ENCODE data around the gene GALNT2. TPM values are rescaled to one million over a fixed set of nuclear protein-coding genes. Genes with fewer than 3 reads are reported as not detected.

The GALNT2 gene
- total and polyA plus RNA-seq, 2 donors from 2014 or later, result 20.2 to 59.2 TPM

DNA sequence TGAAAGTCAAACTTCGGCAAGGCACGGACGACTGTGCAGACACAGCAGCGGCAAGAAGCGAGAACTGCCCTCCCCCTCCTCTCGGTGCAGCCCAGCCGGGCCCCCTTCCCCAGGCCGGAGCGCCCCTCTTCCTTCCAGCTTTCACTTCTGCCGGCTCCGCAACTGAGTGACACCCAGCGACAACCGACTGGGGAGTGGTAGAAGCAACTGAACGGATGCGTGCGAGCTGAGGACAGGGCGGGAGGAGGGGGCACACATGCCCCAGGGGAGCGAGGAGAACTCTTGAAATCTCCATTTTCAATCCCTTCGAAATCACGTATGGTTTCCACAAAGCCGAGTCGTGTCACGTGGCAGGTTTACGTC, 212.5 kb downstream of the GALNT2 start:
- intact Hi-C loops (cut with DNase I), result no loop called here

DNA sequence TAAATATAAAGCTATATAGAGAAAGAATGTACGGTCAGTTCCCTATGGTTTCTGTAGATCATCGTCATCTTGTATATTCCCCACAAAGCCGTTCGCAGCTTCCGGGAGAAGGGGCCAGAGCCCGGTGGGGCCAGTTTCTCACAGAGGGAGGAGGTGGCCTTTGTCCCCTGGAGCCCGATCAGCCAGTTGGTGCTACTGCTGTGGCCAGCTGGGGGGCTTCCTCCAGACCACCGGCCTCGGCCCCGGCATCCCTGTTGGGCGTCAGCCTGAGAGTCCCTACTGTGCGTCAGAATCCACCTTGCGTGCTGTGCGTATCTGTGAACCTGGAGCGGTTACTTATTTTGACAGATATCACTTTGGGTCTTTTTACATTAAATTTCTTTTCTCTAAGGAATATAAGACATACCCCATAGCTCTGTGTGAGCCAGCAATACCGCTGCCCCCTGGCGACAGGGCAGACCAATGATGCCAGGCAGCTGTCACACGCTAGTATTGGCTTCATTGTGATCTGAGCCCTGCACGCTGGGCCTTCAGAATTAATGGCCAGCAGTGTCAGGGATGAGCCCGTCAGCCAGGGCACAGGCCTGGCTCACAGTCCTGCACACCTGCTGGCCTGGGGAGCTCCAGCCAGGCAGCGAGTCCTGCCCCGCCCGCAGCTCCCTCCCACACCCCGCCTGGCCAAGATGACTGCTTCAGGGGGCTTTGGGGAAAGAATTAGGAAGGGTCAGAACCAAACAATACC, 213.2 kb downstream of the GALNT2 start:
- no peak for FAIRE-seq
- intact Hi-C loops (cut with DNase I), result no loop called here
- Histone ChIP-seq H3K9me3 (ENCODE audit: control insufficient read depth in 2 of 3, insufficient read depth in 1 of 3, low read length in 3 of 3) (no peaks in the 10 kb centered on the region), H3K4me1 (ENCODE audit: control insufficient read depth in 2 of 3, insufficient read depth in 2 of 3, low read depth in 1 of 3, low read length in 3 of 3) (no peaks in the 10 kb centered on the region), H3K27me3 (ENCODE audit: control insufficient read depth, insufficient read depth, low read length) (no peaks in the 10 kb centered on the region), H3K27ac (ENCODE audit: low read depth in 2 of 2, low read length in 2 of 2) (no peak overlapping the region), H3K4me3 (ENCODE audit: low read length in 3 of 3) (no peak overlapping the region), H3K36me3 (ENCODE audit: control insufficient read depth in 2 of 3, insufficient read depth in 3 of 3, low read length in 3 of 3) (peaks cover 0 to 21% (median 5%) of the 10 kb centered on the region in 3 donors), H3K9ac (ENCODE audit: low read length in 3 of 3) (no peak overlapping the region)
- no peak for DNase-seq
- TF ChIP-seq, protein P1, sequence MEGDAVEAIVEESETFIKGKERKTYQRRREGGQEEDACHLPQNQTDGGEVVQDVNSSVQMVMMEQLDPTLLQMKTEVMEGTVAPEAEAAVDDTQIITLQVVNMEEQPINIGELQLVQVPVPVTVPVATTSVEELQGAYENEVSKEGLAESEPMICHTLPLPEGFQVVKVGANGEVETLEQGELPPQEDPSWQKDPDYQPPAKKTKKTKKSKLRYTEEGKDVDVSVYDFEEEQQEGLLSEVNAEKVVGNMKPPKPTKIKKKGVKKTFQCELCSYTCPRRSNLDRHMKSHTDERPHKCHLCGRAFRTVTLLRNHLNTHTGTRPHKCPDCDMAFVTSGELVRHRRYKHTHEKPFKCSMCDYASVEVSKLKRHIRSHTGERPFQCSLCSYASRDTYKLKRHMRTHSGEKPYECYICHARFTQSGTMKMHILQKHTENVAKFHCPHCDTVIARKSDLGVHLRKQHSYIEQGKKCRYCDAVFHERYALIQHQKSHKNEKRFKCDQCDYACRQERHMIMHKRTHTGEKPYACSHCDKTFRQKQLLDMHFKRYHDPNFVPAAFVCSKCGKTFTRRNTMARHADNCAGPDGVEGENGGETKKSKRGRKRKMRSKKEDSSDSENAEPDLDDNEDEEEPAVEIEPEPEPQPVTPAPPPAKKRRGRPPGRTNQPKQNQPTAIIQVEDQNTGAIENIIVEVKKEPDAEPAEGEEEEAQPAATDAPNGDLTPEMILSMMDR (IDR thresholded peaks at IDR 0.05; ENCODE audit: borderline replicate concordance, extremely low read depth, insufficient read depth), result no peak

More for the DNA sequence above, 212.5 kb downstream of the GALNT2 start:
- no peak overlapping the region for H3K9ac ChIP-seq (ENCODE audit: low read length in 3 of 3)
- H3K27ac ChIP-seq (ENCODE audit: low read depth in 2 of 2, low read length in 2 of 2), result no peak overlapping the region
- peaks cover 4 to 27% (median 7%) of the 10 kb centered on the region in 3 donors for H3K36me3 ChIP-seq (ENCODE audit: control insufficient read depth in 2 of 3, insufficient read depth in 3 of 3, low read length in 3 of 3)
- no peak for FAIRE-seq
- no peak overlapping the region for H3K4me3 ChIP-seq (ENCODE audit: low read length in 3 of 3)
- no peaks in the 10 kb centered on the region for H3K27me3 ChIP-seq (ENCODE audit: control insufficient read depth, insufficient read depth, low read length)
- DNase-seq, result peak in 2 of 5 donors; percentile 15 to 66
- TF ChIP-seq, protein P1 (IDR thresholded peaks at IDR 0.05; ENCODE audit: borderline replicate concordance, extremely low read depth, insufficient read depth), result no peak
- H3K4me1 ChIP-seq (ENCODE audit: control insufficient read depth in 2 of 3, insufficient read depth in 2 of 3, low read depth in 1 of 3, low read length in 3 of 3), result no peaks in the 10 kb centered on the region
- H3K9me3 ChIP-seq (ENCODE audit: control insufficient read depth in 2 of 3, insufficient read depth in 1 of 3, low read length in 3 of 3), result no peaks in the 10 kb centered on the region

DNA sequence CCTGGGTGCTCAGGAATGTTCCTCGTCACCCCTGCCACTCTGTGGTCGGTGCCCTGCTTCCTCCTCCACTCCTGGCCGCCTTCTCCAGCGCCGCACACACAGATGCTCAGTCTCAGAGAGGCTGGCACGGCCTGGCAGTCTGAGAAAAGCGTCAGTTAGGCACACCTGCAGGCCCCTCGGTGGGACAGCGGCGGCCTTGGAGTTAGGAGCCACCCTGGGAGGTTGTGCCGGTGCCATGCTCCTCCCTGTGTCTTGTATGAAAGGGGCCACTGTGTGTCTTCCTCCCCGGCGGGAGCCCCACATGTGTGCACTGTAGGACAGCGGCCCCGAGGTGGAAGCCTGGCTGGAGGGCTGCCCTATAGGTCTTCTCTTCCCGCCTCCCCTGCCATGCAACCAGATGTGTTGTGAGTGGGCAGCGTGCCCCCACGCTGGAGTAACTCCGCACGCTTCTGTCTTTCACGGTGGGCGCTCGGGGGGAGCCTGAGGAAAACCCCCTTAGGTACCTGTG, 213.9 kb downstream of the GALNT2 start:
- no peak overlapping the region for H3K4me3 ChIP-seq (ENCODE audit: low read length in 3 of 3)
- FAIRE-seq, result no peak
- intact Hi-C loops (cut with DNase I), result no loop called here
- H3K9ac ChIP-seq (ENCODE audit: low read length in 3 of 3), result no peak overlapping the region
- TF ChIP-seq, protein P1 (IDR thresholded peaks at IDR 0.05; ENCODE audit: borderline replicate concordance, extremely low read depth, insufficient read depth), result no peak
- DNase-seq, result no peak
- H3K27ac ChIP-seq (ENCODE audit: low read depth in 2 of 2, low read length in 2 of 2), result no peak overlapping the region
- H3K4me1 ChIP-seq (ENCODE audit: control insufficient read depth in 2 of 3, insufficient read depth in 2 of 3, low read depth in 1 of 3, low read length in 3 of 3), result no peaks in the 10 kb centered on the region
- H3K36me3 ChIP-seq (ENCODE audit: control insufficient read depth in 2 of 3, insufficient read depth in 3 of 3, low read length in 3 of 3), result peaks cover 0 to 16% (median 5%) of the 10 kb centered on the region in 3 donors
- no peaks in the 10 kb centered on the region for H3K27me3 ChIP-seq (ENCODE audit: control insufficient read depth, insufficient read depth, low read length)
- H3K9me3 ChIP-seq (ENCODE audit: control insufficient read depth in 2 of 3, insufficient read depth in 1 of 3, low read length in 3 of 3), result no peaks in the 10 kb centered on the region

All from kidney (tissue), 14 donors.